Measurements from ENCODE around the gene BTNL3.
"Not testable (repeated sequence)": the region's sequence is repeated elsewhere in the genome, so short reads cannot be mapped to it uniquely, and the experiment has no call there.

BTNL3 gene

DNA sequence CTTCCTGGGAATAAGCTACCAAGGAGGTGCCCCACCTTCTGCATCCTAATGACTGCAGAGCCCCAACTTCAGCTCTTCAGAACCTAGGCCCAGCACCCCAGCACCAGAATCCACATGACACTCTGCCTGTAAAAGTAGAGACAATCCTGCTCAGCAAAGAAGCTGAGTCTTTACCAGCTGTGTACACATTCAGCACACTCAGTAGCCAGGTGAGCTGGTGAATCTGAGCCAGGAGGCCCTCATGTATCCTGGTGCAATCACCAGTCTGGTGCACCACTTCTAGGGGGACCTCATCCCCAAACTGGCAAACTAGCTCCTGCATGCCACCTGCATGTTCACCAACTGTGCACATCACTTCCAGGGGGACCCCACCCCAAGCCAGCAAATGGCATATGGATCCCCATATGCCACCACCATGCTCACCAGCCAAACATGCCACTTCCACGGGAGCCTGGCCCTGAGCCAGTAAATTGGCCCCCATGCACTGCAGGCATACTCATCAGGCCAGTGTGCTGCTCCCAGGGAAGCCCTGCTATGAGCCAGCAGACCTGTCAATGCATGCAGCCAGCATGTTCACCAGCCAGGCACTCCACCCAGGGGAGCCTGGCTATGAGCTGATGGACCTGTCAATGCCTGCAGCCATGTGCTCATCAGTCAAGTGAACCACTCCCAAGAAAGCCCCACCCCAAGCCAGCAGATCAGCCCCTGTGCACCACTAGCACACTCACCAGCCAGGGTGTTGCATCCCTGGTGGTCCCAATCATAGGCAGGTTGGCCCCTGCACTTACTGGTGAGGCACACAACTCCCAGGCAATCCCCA lies 35.8 kb downstream of the BTNL3 start:
- no peak for DNase-seq

GRCh38 chr5:181027452-181028031 lies 38.9 kb downstream of the BTNL3 start:
- DNase-seq, result no peak

GRCh38 chr5:181028032-181028819 lies 39.6 kb downstream of the BTNL3 start:
- DNase-seq, result no peak

DNA sequence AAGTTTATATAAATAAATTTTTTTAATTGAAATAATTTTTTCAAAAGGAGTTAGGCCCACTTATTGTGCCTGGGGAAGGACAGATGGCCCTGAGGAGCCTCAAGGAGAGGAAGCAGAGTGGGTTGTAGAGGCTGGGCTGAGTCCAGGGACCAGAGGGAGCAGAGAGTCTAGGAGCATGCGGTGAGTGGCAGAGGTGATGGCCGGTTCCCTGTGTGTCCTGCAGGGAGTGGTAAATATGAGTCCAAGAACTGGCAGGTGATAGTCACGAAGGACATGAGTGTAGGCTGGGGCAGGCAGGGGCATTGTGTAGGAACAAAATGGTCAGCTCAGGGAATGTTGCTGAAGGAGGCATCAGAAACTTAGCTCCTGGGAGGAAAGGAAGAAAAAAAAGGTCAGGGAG lies 43.1 kb downstream of the BTNL3 start:
- no peak for DNase-seq

DNA sequence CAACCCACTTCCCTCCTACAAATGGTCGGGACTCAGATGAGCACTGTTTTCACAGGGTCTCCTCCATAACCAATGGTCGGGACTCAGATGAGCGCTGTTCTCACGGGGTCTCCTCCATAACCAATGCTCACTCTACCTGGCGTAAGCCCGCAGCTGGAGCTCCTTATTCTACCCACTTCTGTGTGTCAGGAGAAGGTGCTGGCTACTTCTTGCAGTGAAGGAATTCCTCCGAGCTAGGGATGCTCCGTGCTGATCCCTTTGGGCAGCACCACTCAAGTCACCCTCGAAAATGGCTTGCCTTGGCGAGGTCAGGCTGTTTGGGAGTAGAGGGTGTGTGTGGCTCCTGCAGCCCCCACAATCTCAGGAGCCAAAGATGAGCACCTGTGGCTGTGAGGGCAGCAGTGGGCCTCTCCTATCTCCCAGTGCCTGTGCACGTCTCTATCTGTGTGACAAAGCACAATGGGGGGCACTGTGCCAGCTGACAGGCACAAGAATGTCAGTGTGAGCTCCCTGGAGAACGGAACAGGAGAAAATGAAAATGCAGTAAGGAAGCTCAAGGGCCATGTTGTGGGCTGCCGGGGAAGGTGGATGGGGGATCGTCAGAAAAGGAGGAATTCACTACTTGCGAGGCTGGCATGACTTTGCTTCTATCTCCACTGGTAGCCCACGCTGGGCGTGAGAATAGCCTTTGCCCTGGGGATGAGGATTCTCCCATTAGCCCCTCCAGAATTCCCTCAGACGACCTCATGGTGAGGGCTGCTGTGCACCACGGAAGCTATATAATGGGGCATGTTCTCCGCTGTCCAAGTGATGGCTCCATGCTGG lies 47.6 kb downstream of the BTNL3 start:
- no peak for DNase-seq

- DNase-seq, result no peak
Observed at GRCh38 chr5:181036816-181037364, 48.2 kb downstream of the BTNL3 start.

DNA sequence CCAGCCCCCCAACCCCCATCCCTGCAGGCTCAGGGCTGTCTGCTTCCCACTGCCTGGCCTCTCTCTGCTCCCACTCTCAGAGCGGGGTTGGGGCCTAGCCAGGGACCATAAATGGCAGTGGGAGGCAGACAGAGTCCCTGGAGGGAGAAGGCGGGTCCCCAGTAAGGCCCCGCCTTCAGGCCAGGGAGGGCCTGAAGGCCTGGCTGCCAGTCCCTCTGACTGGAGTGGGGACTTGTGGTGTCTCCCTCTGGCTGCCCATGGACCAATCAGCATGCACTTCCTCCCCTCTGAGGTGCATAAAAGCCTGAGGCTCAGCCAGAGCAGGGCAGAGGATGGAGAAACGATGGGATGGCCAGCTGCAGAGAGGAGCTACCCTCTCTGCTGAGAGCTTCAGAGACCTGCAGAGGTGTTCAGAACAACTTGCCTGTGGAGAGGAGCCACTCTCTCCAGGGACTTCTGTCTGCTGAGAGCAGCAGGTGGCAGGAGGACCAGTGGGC lies 48.8 kb downstream of the BTNL3 start:
- no peak for DNase-seq

DNA sequence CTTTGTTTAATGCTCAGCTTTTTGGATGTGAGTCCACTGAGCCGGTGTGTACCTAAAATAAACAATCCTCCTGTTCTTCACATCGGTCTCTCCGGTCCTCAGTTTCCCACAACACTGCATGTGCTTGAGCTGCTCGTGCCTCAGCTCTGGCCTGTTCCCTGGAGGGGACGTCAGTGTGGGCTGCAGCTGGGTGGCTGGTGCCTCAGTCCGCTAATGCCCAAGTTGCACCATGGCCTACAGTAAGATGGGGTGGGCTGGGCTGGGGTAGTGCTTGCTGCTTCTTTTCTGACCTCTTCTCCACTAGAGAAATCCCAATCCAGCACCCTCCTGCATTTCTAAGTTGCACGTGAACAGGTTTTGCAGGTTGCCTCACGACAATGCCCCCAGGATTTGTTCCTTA lies 50.8 kb downstream of the BTNL3 start:
- DNase-seq, result no peak

DNA sequence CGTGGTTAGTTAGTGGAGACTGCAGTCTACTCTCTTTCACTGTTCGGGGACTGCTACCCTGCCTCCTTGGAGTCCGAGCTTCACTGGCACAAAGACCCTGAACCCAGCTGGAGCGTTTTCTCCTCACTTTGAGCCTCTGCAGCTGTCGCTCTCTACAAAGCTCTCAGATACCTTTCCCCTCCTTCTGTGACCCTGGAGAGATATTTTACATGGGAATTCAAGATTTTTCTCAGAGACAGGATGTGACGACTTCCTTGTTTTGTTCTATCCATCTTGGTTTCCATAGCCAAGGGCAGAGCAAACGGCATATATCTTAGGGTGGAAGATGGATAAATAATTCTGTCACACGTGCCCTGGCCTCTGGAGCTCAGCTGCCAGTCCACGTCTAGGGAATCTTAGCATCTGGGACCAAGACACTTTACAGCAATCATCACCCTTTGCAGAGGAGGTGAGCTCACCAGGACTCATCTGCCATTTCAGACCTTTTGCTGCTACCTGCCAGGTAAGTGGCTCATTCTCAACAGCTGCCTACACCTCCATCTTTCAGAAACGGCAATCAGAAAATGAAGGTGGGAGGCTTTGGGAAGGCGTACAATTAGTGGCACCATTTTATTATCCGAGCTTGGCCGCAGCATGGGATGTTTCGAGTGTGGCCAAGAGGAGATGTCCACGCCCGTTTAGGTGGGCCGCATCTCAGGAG lies 51.4 kb downstream of the BTNL3 start, which contains the start of gene BTNL9:
Gene BTNL9 (plus strand): TSS at position 336 of the 700 bp plus-strand sequence. CDS start 5,224 bp downstream, outside the sequence.
- no peak for DNase-seq

- DNase-seq, result no peak
Observed at GRCh38 chr5:181040631-181040945, 51.9 kb downstream of the BTNL3 start.

- no peak for DNase-seq
Observed at GRCh38 chr5:181041043-181041442, 52.4 kb downstream of the BTNL3 start.

DNA sequence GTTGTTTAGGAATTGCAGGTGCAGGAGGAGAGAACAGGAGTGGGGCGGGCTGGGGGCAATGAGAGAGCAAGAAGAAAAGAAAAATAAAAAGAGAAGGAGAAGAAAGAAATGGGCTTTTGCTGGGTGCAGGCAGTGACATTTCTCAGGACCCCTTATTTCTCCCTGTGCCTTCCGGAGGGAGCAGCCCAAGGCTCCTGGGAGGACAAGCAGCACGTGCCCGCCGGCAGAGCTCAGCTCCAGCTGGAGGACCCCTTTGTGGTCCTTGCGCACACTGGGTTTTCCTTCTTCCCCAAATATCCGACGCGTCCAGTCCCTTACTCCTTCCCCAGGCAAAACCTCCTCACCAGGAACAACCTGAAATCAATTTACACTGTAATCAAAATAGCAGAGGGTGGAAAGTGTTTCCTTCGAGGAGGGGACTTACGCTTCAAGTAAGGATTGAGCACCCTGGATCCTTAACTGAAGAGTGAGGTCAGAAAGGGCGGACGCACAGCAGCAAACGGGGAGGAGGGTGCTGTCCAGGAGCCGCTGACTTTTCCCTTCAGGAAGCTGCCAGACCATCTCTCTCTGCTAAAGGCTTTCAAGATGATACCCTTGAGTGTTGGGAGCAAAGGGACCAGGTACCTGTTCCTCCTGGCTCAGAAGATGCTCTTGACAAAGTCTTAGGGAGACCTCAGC lies 53.5 kb downstream of the BTNL3 start:
- DNase-seq, result no peak

GRCh38 chr5:181042722-181043121 lies 54.1 kb downstream of the BTNL3 start:
- no peak for DNase-seq

DNA sequence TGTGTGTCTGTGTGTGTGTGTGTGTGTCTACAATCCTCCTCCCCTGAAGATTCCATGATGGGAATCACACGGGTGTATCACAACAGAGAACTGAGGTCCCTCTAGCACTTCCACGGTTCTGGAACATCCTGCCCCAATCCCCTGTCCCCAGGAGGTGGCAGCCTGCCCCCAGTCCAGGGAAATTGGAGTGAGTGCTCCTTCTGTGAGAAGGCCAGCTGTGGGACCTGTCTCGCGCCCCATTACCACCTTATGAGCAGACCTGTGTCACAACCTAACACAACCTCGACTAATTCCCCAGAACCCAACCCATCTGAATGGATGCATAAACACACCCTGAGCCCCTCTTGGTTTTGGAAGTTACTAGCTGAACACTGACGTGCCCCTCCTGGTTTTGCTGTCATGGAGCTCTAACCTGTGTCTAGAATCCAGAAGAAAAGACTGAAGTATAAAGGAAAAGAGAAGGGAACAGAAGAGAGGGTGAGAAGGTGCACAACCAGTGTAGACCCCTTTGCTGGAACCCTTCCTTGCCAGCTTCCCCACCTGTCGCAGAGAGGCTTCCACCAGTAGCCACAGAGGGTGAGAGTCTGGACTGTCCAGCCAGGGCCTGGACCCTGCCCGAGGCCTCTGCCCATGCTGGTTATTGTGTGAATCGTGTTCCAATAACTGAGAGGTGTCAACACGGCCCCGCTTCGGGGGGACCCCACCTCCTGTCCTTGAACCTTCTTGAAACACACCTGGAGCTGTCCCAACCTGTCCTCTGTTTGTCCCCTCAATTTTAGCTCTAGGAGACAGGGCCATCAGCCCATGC lies 54.8 kb downstream of the BTNL3 start:
- no peak for DNase-seq

DNA sequence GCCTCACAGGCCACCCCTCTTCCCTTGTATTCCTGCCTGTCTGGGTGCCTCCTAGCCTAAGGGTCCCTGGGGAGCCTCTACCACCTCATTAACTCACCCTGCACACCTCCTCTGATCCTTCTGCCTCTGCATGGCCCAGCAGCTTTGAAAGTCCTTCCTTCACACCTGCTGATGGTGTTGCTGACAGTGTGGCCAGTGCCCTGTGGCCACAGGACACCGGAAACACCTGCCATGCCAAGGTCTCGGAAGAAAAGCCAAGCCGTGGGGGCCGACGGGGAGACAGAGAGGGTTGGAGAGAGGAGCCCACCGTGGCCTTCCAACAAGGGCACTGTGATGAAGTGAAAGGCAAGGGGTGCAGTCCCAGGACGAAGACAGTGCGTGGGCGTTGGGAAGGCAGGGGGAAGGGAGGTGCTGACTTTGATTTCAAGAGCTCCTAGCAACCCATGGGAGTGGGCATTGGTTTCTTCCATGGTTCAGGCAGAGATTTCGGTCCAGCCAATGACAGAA lies 55.5 kb downstream of the BTNL3 start:
- no peak for DNase-seq

GRCh38 chr5:181044662-181045305 lies 56.1 kb downstream of the BTNL3 start:
- peak; percentile 18 for DNase-seq

- no peak for DNase-seq
Observed at GRCh38 chr5:181045316-181045715, 56.7 kb downstream of the BTNL3 start.

DNA sequence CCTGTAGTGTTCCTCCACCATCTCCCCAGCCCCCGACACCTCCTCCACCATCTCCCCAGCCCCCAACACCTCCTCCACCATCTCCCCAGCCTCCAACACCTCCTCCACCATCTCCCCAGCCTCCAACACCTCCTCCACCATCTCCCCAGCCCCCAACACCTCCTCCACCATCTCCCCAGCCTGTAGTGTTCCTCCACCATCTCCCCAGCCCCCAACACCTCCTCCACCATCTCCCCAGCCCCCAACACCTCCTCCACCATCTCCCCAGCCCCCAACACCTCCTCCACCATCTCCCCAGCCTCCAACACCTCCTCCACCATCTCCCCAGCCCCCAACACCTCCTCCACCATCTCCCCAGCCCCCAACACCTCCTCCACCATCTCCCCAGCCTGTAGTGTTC lies 57.2 kb downstream of the BTNL3 start:
- DNase-seq, result not testable (repeated sequence)

DNA sequence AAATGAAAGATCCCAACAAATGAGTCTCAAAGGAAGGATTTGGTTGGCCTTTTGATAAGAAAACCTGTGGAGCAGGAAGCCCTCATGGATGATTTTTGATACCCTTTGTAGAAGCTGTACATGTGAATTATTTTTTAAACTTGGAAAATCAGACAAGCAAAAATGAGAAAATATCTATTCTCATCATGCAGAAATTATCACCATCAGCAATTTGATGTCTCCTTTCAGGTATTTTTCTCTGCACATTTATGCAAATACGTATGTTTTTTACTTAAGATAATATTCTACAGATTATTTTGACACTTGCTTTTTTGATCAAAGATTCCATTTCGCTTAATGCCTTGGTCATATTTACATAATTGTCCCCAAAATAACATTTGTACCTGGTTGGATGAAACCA lies 58.6 kb downstream of the BTNL3 start:
- DNase-seq, result no peak

- no peak for DNase-seq
Observed at GRCh38 chr5:181047921-181048320, 59.3 kb downstream of the BTNL3 start.

All from eye (tissue), 1 donor.